Islet precursor cell (in vitro differentiated cells): ENCODE results near the gene MYO7B.
A peak's percentile ranks its signal among the peaks of the same experiment; 100 is the strongest.

Experiments used
- DNase-seq: peaks from one replicate; pipeline ENCODE4 v3.0.0-alpha.2; 2018

MYO7B gene

GRCh38 chr2:127627740-127628571 lies 92.5 kb downstream of the MYO7B start:
- no peak for DNase-seq

- no peak for DNase-seq
Observed at GRCh38 chr2:127628767-127629614, 93.5 kb downstream of the MYO7B start.

GRCh38 chr2:127629637-127630036 lies 94.2 kb downstream of the MYO7B start:
- no peak for DNase-seq

DNA sequence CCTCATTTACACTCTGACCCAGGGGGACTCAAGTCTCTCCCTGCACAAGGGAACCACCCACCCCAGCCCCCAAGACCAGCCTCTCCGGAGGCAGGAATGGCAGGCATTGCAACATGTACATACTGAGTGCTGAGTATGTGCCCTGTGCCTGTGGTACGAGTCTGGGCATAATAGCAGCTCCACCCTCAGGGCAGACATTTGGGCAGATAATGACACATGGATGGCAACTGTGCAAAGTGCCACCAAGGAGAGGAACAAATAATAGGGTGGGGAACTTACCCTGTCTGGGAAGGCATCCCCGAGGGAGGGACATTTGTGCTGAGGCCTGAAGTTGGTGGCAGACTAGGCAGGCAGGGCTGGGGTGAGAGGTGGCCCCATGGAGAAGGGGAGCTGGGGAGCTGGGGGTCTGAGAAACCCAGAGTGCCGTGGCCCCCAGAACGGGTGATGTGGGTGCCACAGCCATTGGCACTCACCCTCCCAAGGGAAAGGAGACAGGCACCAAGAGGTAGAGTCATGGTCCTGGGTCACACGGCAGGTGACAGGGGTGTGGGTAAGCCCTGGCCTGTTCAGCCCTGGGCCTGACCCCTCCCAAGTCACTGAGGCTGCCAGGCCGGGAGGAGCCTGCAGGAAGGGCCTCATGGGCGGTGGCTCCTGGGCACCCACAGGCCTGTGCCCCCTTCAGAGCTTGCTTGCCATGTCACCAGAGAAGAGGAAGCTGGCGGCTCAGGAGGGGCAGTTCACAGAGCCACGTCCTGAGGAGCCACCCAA lies 94.8 kb downstream of the MYO7B start:
- DNase-seq: no peak

DNA sequence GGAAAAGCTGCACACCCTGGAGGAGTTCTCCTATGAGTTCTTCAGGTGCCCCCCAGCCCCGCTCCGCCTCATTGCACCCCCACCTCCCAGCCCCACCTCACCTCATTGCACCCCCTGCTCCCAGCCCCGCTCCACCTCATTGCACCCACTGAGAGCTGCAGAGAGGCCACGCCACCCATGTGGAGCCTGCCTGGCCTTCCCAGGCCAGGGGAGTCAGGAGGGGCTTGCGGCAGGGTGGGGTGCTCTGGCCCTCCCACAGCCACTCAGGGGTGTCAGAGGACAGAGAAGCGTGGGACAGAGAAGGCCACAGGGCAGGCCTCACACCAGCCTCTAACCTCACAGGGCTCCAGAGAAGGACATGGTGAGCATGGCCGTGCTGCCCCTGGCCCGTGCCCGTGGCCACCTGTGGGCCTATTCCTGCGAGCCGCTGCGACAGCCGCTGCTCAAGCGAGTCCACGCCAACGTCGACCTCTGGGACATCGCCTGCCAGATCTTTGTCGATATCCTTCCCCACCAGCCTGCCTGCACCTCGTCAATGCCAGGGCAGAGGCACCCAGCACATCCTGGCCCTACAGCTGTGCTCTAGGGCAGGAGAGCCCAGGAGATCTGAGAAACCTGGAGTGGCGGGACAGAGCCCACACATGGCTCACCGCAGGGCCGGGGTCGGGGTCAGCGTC lies 95.5 kb downstream of the MYO7B start:
- no peak for DNase-seq

- DNase-seq: no peak
Observed at GRCh38 chr2:127631541-127631996, 96.1 kb downstream of the MYO7B start.

DNA sequence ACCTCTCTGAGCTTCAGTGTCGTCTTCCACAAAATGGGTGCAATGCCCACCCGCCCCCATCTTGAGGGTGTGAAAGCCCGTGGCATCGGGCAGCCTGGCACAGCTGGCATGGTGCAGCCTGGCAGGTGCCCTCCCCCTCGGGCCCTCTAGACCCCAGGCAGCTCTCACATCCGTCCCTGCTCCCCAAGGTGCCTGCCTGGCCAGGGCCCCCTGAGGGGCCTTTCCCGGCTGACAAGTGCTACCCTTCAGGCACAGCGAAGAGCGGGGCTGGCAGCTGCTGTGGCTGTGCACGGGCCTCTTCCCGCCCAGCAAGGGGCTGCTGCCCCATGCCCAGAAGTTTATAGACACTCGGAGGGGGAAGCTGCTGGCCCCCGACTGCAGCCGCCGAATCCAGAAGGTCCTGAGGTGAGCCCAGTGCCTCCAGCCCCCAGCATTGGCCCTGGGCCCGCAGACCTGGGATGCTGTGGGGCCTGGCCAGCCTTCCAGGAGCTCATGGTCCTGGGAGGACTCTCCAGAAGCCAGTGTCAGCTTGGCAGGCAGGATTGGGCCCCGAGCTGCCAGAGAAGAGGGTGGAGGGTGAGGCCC lies 96.6 kb downstream of the MYO7B start:
- DNase-seq: no peak

- no peak for DNase-seq
Observed at GRCh38 chr2:127632592-127633489, 97.4 kb downstream of the MYO7B start.

- DNase-seq: no peak
Observed at GRCh38 chr2:127633556-127634065, 98.1 kb downstream of the MYO7B start.

DNA sequence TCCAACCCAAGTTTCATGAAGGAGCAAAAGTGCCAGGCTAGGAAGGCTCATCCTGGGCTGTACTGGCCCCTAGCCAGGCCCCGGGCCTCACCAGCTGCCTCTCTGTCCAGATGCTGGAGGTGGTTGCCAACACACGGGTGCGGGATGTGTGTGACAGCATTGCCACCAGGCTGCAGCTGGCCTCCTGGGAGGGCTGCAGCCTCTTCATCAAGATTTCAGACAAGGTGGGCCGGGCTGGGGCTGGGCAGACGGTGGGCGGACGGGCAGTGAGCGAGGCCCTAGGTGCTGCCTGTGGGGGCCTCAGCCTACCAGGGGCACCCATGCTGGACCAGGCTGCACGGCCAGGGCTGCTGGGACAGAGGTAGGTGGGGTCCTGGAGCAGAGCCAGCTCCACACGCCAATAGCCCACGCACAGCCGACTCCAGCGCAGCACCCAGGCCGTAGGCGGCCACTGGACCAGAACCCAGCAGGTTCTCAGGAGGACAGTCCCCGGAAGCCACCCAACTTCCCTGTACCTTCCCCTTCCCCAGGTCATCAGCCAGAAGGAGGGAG lies 98.7 kb downstream of the MYO7B start:
- DNase-seq: no peak

DNA sequence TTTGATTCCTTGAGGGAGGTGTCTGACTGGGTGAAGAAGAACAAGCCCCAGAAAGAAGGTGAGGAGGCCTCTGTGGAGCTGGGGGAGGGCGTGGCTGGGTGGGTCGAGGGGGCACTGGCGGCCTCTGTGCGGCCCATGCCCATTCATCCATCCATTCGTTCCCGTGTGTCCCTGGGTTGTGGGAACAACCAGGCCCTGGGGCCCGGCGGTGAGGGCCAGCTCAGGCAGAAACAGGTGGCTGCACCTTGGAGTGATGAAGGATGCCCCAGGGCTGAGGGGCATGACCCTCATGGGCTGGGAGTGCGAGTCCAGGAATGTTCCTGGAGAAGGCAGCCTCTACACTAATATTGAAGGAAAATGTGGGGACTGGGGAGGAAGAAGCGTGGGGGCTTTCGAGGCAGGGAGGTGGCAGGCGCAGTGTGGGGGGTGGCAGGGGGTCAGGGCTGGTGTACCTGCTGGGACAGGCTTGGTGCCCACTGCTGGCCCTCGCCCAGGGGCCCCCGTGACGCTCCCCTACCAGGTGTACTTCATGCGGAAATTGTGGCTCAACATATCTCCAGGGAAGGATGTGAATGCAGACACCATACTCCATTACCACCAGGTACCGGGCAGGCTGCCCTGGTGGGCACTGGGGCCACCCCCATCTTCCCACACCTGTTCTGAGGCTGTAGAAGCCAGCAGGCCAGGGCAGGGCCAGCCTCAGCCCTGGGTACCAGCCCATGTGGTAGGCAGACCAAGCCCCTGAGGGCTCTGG lies 99.3 kb downstream of the MYO7B start:
- no peak for DNase-seq

DNA sequence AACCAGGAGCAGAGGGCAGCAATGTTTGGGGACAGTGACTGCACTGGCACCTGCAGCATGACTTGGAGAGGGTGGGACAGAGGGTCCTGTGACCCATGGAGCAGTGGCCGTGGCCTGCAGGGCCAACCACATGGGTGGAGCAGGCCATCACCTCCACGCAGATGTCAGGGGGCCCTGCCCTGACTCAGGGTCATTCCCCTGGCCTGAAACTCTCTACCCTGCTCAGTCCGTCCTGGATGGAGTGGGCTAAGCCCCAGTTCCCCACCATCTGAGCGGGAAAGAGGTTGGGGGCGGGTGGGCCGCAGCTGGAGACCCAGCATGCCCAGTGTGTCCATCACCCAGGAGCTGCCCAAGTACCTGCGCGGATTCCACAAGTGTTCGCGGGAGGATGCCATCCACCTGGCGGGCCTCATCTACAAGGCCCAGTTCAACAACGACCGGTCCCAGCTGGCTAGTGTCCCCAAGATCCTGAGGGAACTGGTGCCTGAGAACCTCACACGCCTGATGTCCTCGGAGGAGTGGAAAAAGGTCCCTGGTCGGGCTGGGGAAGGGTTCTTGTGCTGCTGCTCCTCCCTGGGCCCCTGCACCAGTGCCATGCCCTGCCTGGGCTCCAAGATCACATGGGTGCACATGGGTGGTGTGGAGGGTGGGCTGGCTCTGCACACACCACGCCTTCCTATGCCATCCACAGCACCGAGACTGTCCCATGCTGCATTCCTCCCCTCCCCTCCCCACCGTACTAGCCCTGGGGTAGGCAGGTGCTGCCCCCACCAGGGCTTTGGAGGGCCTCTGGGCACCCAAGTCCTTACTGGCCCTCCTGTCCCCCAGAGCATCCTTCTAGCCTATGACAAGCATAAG lies 100.1 kb downstream of the MYO7B start:
- no peak for DNase-seq

DNA sequence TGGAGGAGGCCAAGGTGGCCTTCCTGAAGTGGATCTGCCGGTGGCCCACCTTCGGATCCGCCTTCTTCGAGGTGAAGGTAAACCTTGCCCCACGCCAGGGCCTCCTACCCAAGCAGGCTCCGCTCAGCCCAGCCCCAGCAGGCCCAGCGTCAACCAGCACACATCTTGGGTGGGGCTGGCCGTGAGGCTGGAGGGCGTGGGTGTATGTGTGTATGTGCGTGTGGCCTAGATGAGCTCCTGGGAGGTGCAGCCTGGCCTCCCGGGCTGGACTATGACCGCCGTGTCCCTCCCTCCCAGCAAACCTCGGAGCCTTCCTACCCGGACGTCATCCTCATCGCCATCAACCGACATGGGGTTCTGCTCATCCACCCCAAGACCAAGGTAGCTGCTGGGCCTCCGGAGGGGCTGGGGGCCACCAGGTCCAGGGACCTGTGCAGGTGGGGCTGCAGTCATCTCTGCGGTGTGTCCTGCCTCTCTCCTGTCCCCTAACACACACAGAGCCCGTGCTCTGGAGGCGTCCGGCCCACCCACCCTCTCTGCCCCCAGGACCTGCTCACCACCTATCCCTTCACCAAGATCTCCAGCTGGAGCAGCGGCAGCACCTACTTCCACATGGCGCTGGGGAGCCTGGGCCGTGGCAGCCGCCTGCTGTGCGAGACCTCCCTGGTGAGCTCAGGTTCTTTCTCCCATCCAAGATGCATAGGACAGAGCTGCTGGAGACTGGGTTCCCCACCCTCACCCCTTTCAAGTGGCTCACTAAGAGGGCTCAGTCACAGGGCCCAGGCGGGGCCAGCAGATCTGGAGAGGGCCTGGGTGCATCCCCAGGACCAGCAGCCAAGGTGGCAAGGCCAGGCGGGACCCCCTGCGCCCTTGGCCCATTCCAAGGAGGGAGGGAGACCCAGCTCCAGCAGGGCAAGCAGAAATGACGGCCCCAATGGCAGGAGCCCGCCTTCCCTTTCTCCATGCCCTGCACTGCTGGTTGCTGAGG lies 101.1 kb downstream of the MYO7B start:
- DNase-seq: no peak

GRCh38 chr2:127637236-127637630 lies 101.8 kb downstream of the MYO7B start:
- DNase-seq: no peak

DNA sequence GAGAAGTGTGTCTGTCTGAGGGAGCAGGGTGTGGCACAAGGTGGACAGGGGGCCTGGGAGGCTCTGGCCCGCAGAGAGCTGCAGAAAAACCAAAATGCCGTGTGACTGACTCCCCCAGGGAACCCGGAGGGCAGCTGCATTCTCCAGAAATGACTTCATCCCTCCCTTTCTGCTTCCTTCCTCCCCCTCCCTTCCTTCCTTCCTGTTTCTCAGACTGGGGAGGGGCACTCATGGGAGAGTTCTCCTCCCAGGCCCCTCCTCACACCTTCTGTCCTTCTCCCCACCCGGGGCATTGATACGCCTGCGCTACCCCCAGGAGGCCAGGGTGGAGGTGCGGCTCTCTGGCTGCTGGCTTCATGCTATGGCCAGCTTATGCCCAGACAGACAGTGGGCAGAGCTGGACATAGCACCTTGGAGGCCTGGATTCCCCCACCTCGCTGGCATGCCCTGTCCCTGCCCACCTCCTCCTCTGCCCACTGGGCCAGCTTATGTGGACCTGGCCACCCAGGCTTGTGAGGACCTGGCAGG lies 102.3 kb downstream of the MYO7B start:
- DNase-seq: peak; percentile 96

GRCh38 chr2:127638361-127639110 lies 103.1 kb downstream of the MYO7B start:
- DNase-seq: peak; percentile 94

GRCh38 chr2:127639111-127639474 lies 103.6 kb downstream of the MYO7B start:
- no peak for DNase-seq
